HepG2 (cell line): ENCODE data around the gene RBPMS2. TPM values are rescaled to one million over a fixed set of nuclear protein-coding genes. Genes with fewer than 3 reads are reported as not detected.

ENCODE experiments used
- ATAC-seq: fragments of 200-7000 bp; cut with Tn5 transposase; 3 replicates; pipeline ENCODE4 v1.9.1; 2020; ENCODE audit warnings: mild to moderate bottlenecking, moderate library complexity
- BruUV-seq: library from RNA; stranded (reverse); fragments of 400-500 nt; replicated peaks from 2 replicates; lab custom pipeline; 2021; lab: Mats Ljungman, UMichigan
- CTCF ChIA-PET: fragments of 300-600 bp; formaldehyde crosslinking; extraction: SDS; loops from one replicate; lab custom pipeline; 2021; ENCODE audit warnings: low total read pairs, inconsistent platforms, low intra/inter-chr PET ratio; lab: Yijun Ruan, JAX
- POLR2A ChIA-PET: fragments of 350-600 bp; sonication (Branson Sonifier 250); formaldehyde crosslinking; loops from one replicate; lab custom pipeline; 2020; ENCODE audit warnings: antibody characterized with exemption, inconsistent platforms; lab: Yijun Ruan, JAX
- DNase-seq: peaks from one replicate; pipeline ENCODE4 v3.0.0-alpha.2; 2015; ENCODE audit warnings: low spot score
- FAIRE-seq: peaks from 3 replicates; lab custom pipeline; 2011; peaks lifted over from hg19 to GRCh38; lab: Jason Lieb, UNC
- H2AFZ ChIP-seq: one replicate; pipeline ENCODE4 v1.6.1; 2011; ENCODE audit warnings: low read length, inconsistent platforms
- H3K27ac ChIP-seq: fragments of 300-600 bp; 3 replicates; pipeline ENCODE4 v1.8.0; 2011; ENCODE audit warnings: mixed run types, mild to moderate bottlenecking, mixed read lengths, low read length, inconsistent platforms; ENCODE audit not compliant: insufficient read depth; ENCODE audit errors: extremely low read length
- H3K27me3 ChIP-seq, 2 experiments: fragments of 200-600 bp in 1 of 2; 2 replicates in 1 of 2; 3 replicates in 1 of 2; pipeline versions ENCODE4 v1.6.0 to v1.8.0; 2011; ENCODE audit warnings: low read length in 2 of 2, mild to moderate bottlenecking in 2 of 2, moderate library complexity in 2 of 2, inconsistent platforms in 1 of 2; ENCODE audit not compliant: insufficient read depth in 2 of 2, control insufficient read depth in 1 of 2
- H3K36me3 ChIP-seq, 2 experiments: fragments of 200-600 bp in 1 of 2; replicated peaks in 1 of 2; 2 replicates in 1 of 2; 3 replicates in 1 of 2; pipeline versions ENCODE4 v1.5.1 to v1.8.0; 2011; ENCODE audit warnings: low read length in 2 of 2, inconsistent platforms in 1 of 2; ENCODE audit not compliant: insufficient read depth in 2 of 2, control insufficient read depth in 1 of 2
- H3K4me1 ChIP-seq: 2 replicates; pipeline ENCODE4 v1.5.1; 2012; ENCODE audit warnings: low read length, inconsistent platforms; ENCODE audit not compliant: insufficient read depth
- H3K4me2 ChIP-seq: 2 replicates; pipeline ENCODE4 v1.6.0; 2011; ENCODE audit warnings: low read depth, low read length, inconsistent platforms
- H3K4me3 ChIP-seq, 3 experiments: fragments of 200-600 bp in 1 of 3; sonication (generic), shearing (Covaris generic) in 1 of 3; replicated peaks in 1 of 3; 2 replicates each; pipeline ENCODE4 v1.5.1; 2011 to 2016; ENCODE audit warnings: low read length in 3 of 3, inconsistent platforms in 2 of 3, low read depth in 2 of 3, mild to moderate bottlenecking in 2 of 3, control low read depth in 1 of 3, mixed read lengths in 1 of 3; ENCODE audit not compliant: insufficient read depth in 1 of 3
- H3K79me2 ChIP-seq: one replicate; pipeline ENCODE4 v1.6.1; 2011; ENCODE audit warnings: low read length, inconsistent platforms; ENCODE audit not compliant: insufficient read depth
- H3K9ac ChIP-seq: 2 replicates; pipeline ENCODE4 v1.6.0; 2011; ENCODE audit warnings: mild to moderate bottlenecking, low read depth, low read length, inconsistent platforms; ENCODE audit not compliant: insufficient read depth
- H3K9me3 ChIP-seq: 2 replicates; pipeline ENCODE4 v1.5.1; 2012; ENCODE audit warnings: mild to moderate bottlenecking, low read length
- H4K20me1 ChIP-seq: 2 replicates; pipeline ENCODE4 v1.6.0; 2011; ENCODE audit warnings: inconsistent platforms, mild to moderate bottlenecking, low read length, moderate library complexity; ENCODE audit not compliant: insufficient read depth
- ATF3 ChIP-seq: sonication (generic); formaldehyde crosslinking; IDR thresholded peaks from 2 replicates; pipeline ENCODE4 v1.4.0; 2020; ENCODE audit warnings: missing genetic modification reagents
- CHD2 ChIP-seq: IDR thresholded peaks from 2 replicates; pipeline ENCODE4 v1.6.1; 2011; ENCODE audit warnings: low read depth, low read length, improper control_type of control experiment
- FOXP1 ChIP-seq, 2 experiments: fragments of 450-650 bp in 1 of 2; IDR thresholded peaks; 2 replicates each; pipeline ENCODE4 v1.6.1; 2017 to 2018; ENCODE audit warnings: antibody characterized with exemption in 1 of 2
- GFI1 ChIP-seq: sonication (generic); formaldehyde crosslinking; IDR thresholded peaks from 2 replicates; pipeline ENCODE4 v1.5.0; 2020; ENCODE audit warnings: missing genetic modification reagents, mild to moderate bottlenecking, borderline replicate concordance
- HNF4G ChIP-seq, 2 experiments: sonication (generic) in 1 of 2; formaldehyde crosslinking in 1 of 2; IDR thresholded peaks; 2 replicates each; pipeline versions ENCODE4 v1.4.0 to v1.6.1; 2011 to 2020; ENCODE audit warnings: borderline replicate concordance in 2 of 2, low read depth in 2 of 2, mild to moderate bottlenecking in 2 of 2, low read length in 1 of 2, missing genetic modification reagents in 1 of 2, moderate library complexity in 1 of 2
- NONO ChIP-seq, 2 experiments: fragments of 450-650 bp in 1 of 2; sonication (generic) in 1 of 2; formaldehyde crosslinking in 1 of 2; IDR thresholded peaks in 1 of 2; conservative IDR thresholded peaks in 1 of 2; 2 replicates each; pipeline versions ENCODE4 v1.6.1 to v1.8.0; 2017 to 2022; ENCODE audit warnings: mild to moderate bottlenecking in 1 of 2, missing genetic modification reagents in 1 of 2, moderate library complexity in 1 of 2
- SALL2 ChIP-seq: sonication (generic); formaldehyde crosslinking; IDR thresholded peaks from 2 replicates; pipeline ENCODE4 v1.8.1; 2023; ENCODE audit warnings: mild to moderate bottlenecking, missing genetic modification reagents, inconsistent platforms
- SIN3A ChIP-seq: IDR thresholded peaks from 2 replicates; pipeline ENCODE4 v1.6.1; 2011; ENCODE audit warnings: low read depth, mild to moderate bottlenecking, control low read depth, low read length, borderline replicate concordance
- SRF ChIP-seq: IDR thresholded peaks from 2 replicates; pipeline ENCODE4 v1.6.1; 2011; ENCODE audit warnings: mild to moderate bottlenecking, low read depth, low read length, moderate library complexity
- TRIM22 ChIP-seq: fragments of 450-650 bp; IDR thresholded peaks from 2 replicates; pipeline ENCODE4 v1.6.1; 2017
- WIZ ChIP-seq: sonication (generic); formaldehyde crosslinking; IDR thresholded peaks from 2 replicates; pipeline ENCODE4 v1.5.1; 2020; ENCODE audit warnings: mild to moderate bottlenecking, missing genetic modification reagents
- ZFP36L1 ChIP-seq: sonication (generic); formaldehyde crosslinking; IDR thresholded peaks from 2 replicates; pipeline ENCODE4 v1.8.0; 2022; ENCODE audit warnings: mild to moderate bottlenecking, missing genetic modification reagents, moderate library complexity
- ZKSCAN1 ChIP-seq: fragments of 150-350 bp; IDR thresholded peaks from 2 replicates; pipeline ENCODE4 v1.6.1; 2014; ENCODE audit warnings: low read length
- WGBS: methylation state at CpG from one replicate; pipeline ENCODE4 v1.1.6; 2017; ENCODE audit warnings: low lambda C conversion rate; 5-methylcytosine and 5-hydroxymethylcytosine counted together
- in situ Hi-C: cut with HindIII; loops from 2 replicates; pipeline ENCODE4 v1.10.0; 2017; ENCODE audit warnings: low pct_unique_long_range_greater_than_20kb; ENCODE audit not compliant: extremely low pct_ligation_motif_present
- intact Hi-C: fragments of 100-400 bp; cut with micrococcal nuclease; formaldehyde crosslinking; loops from one replicate; pipeline ENCODE4 v1.10.0; 2022; ENCODE audit not compliant: unreplicated experiment
- polyA plus RNA-seq, 8 experiments: library from polyadenylated mRNA; depleted of rRNA in 3 of 8; stranded (reverse) in 7 of 8; unstranded in 1 of 8; fragments of >200 nt; fragmentation: Illumina TruSeq in 4 of 8; extraction: Trizol in 4 of 8; gene quantifications; 2 replicates each; pipeline versions ENCODE4 v1.2.1 to v1.2.3, GENCODE V29; 2011 to 2016; ENCODE audit warnings: low read depth in 4 of 8, missing spikeins in 1 of 8, mixed read lengths in 1 of 8; ENCODE audit not compliant: insufficient read depth in 1 of 8
- total RNA-seq, 5 experiments: library from RNA; depleted of rRNA; stranded (reverse); fragments of >200 nt; fragmentation: Illumina TruSeq; extraction: Trizol; gene quantifications; 2 replicates each; pipeline ENCODE4 v1.2.3, GENCODE V29; 2016; ENCODE audit warnings: low read depth in 1 of 5
- TF ChIP-seq, protein P1 (sequence below): sonication (generic); formaldehyde crosslinking; conservative IDR thresholded peaks from 2 replicates; pipeline ENCODE4 v1.4.0; 2020; ENCODE audit warnings: mild to moderate bottlenecking, missing genetic modification reagents, moderate library complexity
- TF ChIP-seq, protein P2 (sequence below): sonication (generic); formaldehyde crosslinking; IDR thresholded peaks from 2 replicates; pipeline ENCODE4 v1.5.1; 2020; ENCODE audit warnings: missing genetic modification reagents, mild to moderate bottlenecking, borderline replicate concordance

The RBPMS2 gene
- total and polyA plus RNA-seq, 2 of the 13 experiments (the other 11 are each of a cell fraction or from before 2014, with no cell fraction given): 0.08 TPM; not detected in 1

DNA sequence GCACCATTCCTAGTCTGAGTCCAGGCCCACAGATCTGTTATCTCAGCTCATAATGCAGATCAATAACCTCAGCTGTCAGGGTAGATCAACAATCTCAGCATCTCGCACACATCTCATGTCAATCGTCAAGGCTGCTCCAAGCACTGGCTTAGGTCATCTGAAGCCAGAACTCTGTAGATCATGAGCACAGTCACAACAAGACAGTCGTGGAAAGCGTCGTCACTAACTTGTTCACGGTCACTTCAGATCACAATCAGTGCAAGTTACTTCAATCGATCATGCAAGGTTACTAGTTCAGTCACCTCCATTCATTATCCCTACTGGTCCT lies 71.8 kb downstream of the RBPMS2 start (continued):
- TF ChIP-seq ZFP36L1 (CRISPR knock-in tag) (no peak), TRIM22 (no peak), SIN3A (no peak)

- peak overlapping the region; percentile 82 for H3K9ac ChIP-seq
- no peaks in the 10 kb centered on the region for H3K9me3 ChIP-seq
- CTCF ChIA-PET: no interaction called here
- H3K27ac ChIP-seq: peak overlapping the region; percentile 73
- peaks cover 34% of the 10 kb centered on the region for H3K79me2 ChIP-seq
- peaks cover 8% of the 10 kb centered on the region for H4K20me1 ChIP-seq
- DNase-seq (peak; percentile 87), FAIRE-seq (peak; percentile 12), ATAC-seq (peak; percentile 93)
- no peaks in the 10 kb centered on the region; a peak in 1 of 5 replicates for H3K27me3 ChIP-seq
- peak overlapping the region; percentile 84 to 92 (median 88) for H3K4me3 ChIP-seq
- POLR2A ChIA-PET: interaction anchor here (0.6 to 1.2 kb wide), 3 partner anchors 10 to 52 kb away, joined by 3 to 6 read pairs (median 4); no protein-coding TSS in a partner anchor
- intact Hi-C loops: no loop called here
- H3K36me3 ChIP-seq: no peaks in the 10 kb centered on the region
- peaks cover 82% of the 10 kb centered on the region for H3K4me1 ChIP-seq
- in situ Hi-C loops: no loop called here
- no TSS peak for BruUV-seq
- peak overlapping the region; percentile 39 for H2AFZ ChIP-seq
- peak overlapping the region; percentile 77 for H3K4me2 ChIP-seq
- 7% methylated on average over 17 of the region's 62 CpGs for WGBS
- TF ChIP-seq, protein P1, sequence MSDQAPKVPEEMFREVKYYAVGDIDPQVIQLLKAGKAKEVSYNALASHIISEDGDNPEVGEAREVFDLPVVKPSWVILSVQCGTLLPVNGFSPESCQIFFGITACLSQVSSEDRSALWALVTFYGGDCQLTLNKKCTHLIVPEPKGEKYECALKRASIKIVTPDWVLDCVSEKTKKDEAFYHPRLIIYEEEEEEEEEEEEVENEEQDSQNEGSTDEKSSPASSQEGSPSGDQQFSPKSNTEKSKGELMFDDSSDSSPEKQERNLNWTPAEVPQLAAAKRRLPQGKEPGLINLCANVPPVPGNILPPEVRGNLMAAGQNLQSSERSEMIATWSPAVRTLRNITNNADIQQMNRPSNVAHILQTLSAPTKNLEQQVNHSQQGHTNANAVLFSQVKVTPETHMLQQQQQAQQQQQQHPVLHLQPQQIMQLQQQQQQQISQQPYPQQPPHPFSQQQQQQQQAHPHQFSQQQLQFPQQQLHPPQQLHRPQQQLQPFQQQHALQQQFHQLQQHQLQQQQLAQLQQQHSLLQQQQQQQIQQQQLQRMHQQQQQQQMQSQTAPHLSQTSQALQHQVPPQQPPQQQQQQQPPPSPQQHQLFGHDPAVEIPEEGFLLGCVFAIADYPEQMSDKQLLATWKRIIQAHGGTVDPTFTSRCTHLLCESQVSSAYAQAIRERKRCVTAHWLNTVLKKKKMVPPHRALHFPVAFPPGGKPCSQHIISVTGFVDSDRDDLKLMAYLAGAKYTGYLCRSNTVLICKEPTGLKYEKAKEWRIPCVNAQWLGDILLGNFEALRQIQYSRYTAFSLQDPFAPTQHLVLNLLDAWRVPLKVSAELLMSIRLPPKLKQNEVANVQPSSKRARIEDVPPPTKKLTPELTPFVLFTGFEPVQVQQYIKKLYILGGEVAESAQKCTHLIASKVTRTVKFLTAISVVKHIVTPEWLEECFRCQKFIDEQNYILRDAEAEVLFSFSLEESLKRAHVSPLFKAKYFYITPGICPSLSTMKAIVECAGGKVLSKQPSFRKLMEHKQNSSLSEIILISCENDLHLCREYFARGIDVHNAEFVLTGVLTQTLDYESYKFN: peak; percentile 63
- TF ChIP-seq ATF3 (CRISPR knock-in tag) (peak; percentile 9; the same call in 1 of the 2 replicates), FOXP1 (IDR thresholded peaks at IDR 0.05) (no peak), FOXP1 (CRISPR knock-in tag; IDR thresholded peaks at IDR 0.05) (peak; percentile 28; the same call in 1 of the 2 replicates), WIZ (CRISPR knock-in tag) (no peak), GFI1 (CRISPR knock-in tag) (peak; percentile 29; the same call in 1 of the 2 replicates), SALL2 (CRISPR knock-in tag) (0 out of 2 replicates have a peak, but pooled peaks have one; percentile 27), NONO (IDR thresholded peaks at IDR 0.05) (no peak), NONO (CRISPR knock-in tag; conservative IDR thresholded peaks at IDR 0.05) (peak; percentile 90), HNF4G (IDR thresholded peaks at IDR 0.05; ENCODE audit: borderline replicate concordance, low read depth, low read length) (0 out of 2 replicates have a peak, but pooled peaks have one; percentile 37), HNF4G (CRISPR knock-in tag; IDR thresholded peaks at IDR 0.05; ENCODE audit: borderline replicate concordance, low read depth) (peak; percentile 36; the same call in 1 of the 2 replicates), ZKSCAN1 (no peak), CHD2 (peak; percentile 61; the same call in 1 of the 2 replicates), SRF (no peak)
- TF ChIP-seq, protein P2, sequence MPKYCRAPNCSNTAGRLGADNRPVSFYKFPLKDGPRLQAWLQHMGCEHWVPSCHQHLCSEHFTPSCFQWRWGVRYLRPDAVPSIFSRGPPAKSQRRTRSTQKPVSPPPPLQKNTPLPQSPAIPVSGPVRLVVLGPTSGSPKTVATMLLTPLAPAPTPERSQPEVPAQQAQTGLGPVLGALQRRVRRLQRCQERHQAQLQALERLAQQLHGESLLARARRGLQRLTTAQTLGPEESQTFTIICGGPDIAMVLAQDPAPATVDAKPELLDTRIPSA (CRISPR knock-in tag): no peak
Measured at GRCh38 chr15:64702816-64703631, 72.4 kb downstream of the RBPMS2 start.
